HepG2 (cell line): ENCODE data around the gene CLPTM1L. TPM values are rescaled to one million over a fixed set of nuclear protein-coding genes. Genes with fewer than 3 reads are reported as not detected.
A peak's percentile ranks its signal among the peaks of the same experiment; 100 is the strongest.

ENCODE experiments used
- DNMT1 ChIP-seq: sonication (generic); formaldehyde crosslinking; IDR thresholded peaks from 2 replicates; pipeline ENCODE4 v1.5.1; 2020; ENCODE audit warnings: mild to moderate bottlenecking, missing genetic modification reagents
- DNMT3B ChIP-seq: conservative IDR thresholded peaks from 2 replicates; pipeline ENCODE4 v1.6.1; 2016; ENCODE audit warnings: missing biosample characterization, control low read depth
- EP300 ChIP-seq, 3 experiments: sonication (generic) in 1 of 3; formaldehyde crosslinking in 1 of 3; IDR thresholded peaks; 2 replicates each; pipeline versions ENCODE4 v1.5.1 to v1.6.1; 2011 to 2020; ENCODE audit warnings: low read depth in 2 of 3, low read length in 2 of 3, borderline replicate concordance in 1 of 3, improper control_type of control experiment in 1 of 3, mild to moderate bottlenecking in 1 of 3, missing genetic modification reagents in 1 of 3, moderate library complexity in 1 of 3
- GATAD1 ChIP-seq: IDR thresholded peaks from 2 replicates; pipeline ENCODE4 v1.6.1; 2016; ENCODE audit warnings: missing genetic modification reagents, missing compliant biosample characterization
- IKZF1 ChIP-seq: fragments of 450-650 bp; IDR thresholded peaks from 2 replicates; pipeline ENCODE4 v1.7.1; 2016
- KMT2A ChIP-seq: sonication (generic); formaldehyde crosslinking; IDR thresholded peaks from 2 replicates; pipeline ENCODE4 v1.4.0; 2020; ENCODE audit warnings: missing genetic modification reagents
- NFATC3 ChIP-seq: sonication (generic); formaldehyde crosslinking; IDR thresholded peaks from 2 replicates; pipeline ENCODE4 v1.5.1; 2020; ENCODE audit warnings: mild to moderate bottlenecking, missing genetic modification reagents
- NFKBIZ ChIP-seq: IDR thresholded peaks from 2 replicates; pipeline ENCODE4 v1.6.1; 2018; ENCODE audit warnings: missing genetic modification reagents, missing compliant biosample characterization
- NFRKB ChIP-seq: fragments of 450-650 bp; IDR thresholded peaks from 2 replicates; pipeline ENCODE4 v1.6.1; 2017
- NFYB ChIP-seq: sonication (generic); formaldehyde crosslinking; IDR thresholded peaks from 2 replicates; pipeline ENCODE4 v1.4.0; 2020; ENCODE audit warnings: missing genetic modification reagents
- PHF21A ChIP-seq: sonication (generic); formaldehyde crosslinking; IDR thresholded peaks from 2 replicates; pipeline ENCODE4 v1.5.0; 2020; ENCODE audit warnings: mild to moderate bottlenecking, missing genetic modification reagents
- TGIF2 ChIP-seq: IDR thresholded peaks from 2 replicates; pipeline ENCODE4 v1.6.1; 2016; ENCODE audit warnings: control low read depth, missing compliant biosample characterization
- ZBTB1 ChIP-seq: sonication (generic); formaldehyde crosslinking; IDR thresholded peaks from 2 replicates; pipeline ENCODE4 v1.4.0; 2020; ENCODE audit warnings: missing genetic modification reagents, borderline replicate concordance
- ZNF136 ChIP-seq: sonication (generic); formaldehyde crosslinking; IDR thresholded peaks from 2 replicates; pipeline ENCODE4 v1.8.1; 2022; ENCODE audit warnings: low read depth, mild to moderate bottlenecking, moderate library complexity, missing genetic modification reagents
- ZNF274 ChIP-seq: sonication (generic); formaldehyde crosslinking; IDR thresholded peaks from 2 replicates; pipeline ENCODE4 v1.5.1; 2020; ENCODE audit warnings: mild to moderate bottlenecking, missing genetic modification reagents
- ZNF34 ChIP-seq: sonication (generic); formaldehyde crosslinking; IDR thresholded peaks from 2 replicates; pipeline ENCODE4 v1.4.0; 2020; ENCODE audit warnings: mild to moderate bottlenecking, missing genetic modification reagents, borderline replicate concordance
- ZNF431 ChIP-seq: sonication (generic); formaldehyde crosslinking; IDR thresholded peaks from 2 replicates; pipeline ENCODE4 v1.9.0; 2022; ENCODE audit warnings: missing genetic modification reagents, low read depth, mild to moderate bottlenecking, borderline replicate concordance
- ZNF567 ChIP-seq: sonication (generic); formaldehyde crosslinking; IDR thresholded peaks from 2 replicates; pipeline ENCODE4 v1.8.1; 2023; ENCODE audit warnings: mild to moderate bottlenecking, missing genetic modification reagents, borderline replicate concordance
- polyA plus RNA-seq, 8 experiments: library from polyadenylated mRNA; depleted of rRNA in 3 of 8; stranded (reverse) in 7 of 8; unstranded in 1 of 8; fragments of >200 nt; fragmentation: Illumina TruSeq in 4 of 8; extraction: Trizol in 4 of 8; gene quantifications; 2 replicates each; pipeline versions ENCODE4 v1.2.1 to v1.2.3, GENCODE V29; 2011 to 2016; ENCODE audit warnings: low read depth in 4 of 8, missing spikeins in 1 of 8, mixed read lengths in 1 of 8; ENCODE audit not compliant: insufficient read depth in 1 of 8
- total RNA-seq, 5 experiments: library from RNA; depleted of rRNA; stranded (reverse); fragments of >200 nt; fragmentation: Illumina TruSeq; extraction: Trizol; gene quantifications; 2 replicates each; pipeline ENCODE4 v1.2.3, GENCODE V29; 2016; ENCODE audit warnings: low read depth in 1 of 5
- TF ChIP-seq, protein P1 (sequence below): sonication (generic); formaldehyde crosslinking; IDR thresholded peaks from 2 replicates; pipeline ENCODE4 v1.5.0; 2020; ENCODE audit warnings: mild to moderate bottlenecking, missing genetic modification reagents
- TF ChIP-seq, protein P2 (sequence below): sonication (generic); formaldehyde crosslinking; IDR thresholded peaks from 2 replicates; pipeline ENCODE4 v1.5.0; 2020; ENCODE audit warnings: mild to moderate bottlenecking, missing genetic modification reagents, moderate library complexity
- TF ChIP-seq, protein P3 (sequence below): IDR thresholded peaks from 2 replicates; pipeline ENCODE4 v1.6.1; 2016; ENCODE audit warnings: missing compliant biosample characterization, missing genetic modification reagents, borderline replicate concordance
- TF ChIP-seq, protein P4 (sequence below): sonication (generic); formaldehyde crosslinking; IDR thresholded peaks from 2 replicates; pipeline ENCODE4 v1.4.0; 2020; ENCODE audit warnings: missing genetic modification reagents

Gene CLPTM1L
- total and polyA plus RNA-seq, 2 of the 13 experiments (the other 11 are each of a cell fraction or from before 2014, with no cell fraction given), result 80.3 to 124 TPM

DNA sequence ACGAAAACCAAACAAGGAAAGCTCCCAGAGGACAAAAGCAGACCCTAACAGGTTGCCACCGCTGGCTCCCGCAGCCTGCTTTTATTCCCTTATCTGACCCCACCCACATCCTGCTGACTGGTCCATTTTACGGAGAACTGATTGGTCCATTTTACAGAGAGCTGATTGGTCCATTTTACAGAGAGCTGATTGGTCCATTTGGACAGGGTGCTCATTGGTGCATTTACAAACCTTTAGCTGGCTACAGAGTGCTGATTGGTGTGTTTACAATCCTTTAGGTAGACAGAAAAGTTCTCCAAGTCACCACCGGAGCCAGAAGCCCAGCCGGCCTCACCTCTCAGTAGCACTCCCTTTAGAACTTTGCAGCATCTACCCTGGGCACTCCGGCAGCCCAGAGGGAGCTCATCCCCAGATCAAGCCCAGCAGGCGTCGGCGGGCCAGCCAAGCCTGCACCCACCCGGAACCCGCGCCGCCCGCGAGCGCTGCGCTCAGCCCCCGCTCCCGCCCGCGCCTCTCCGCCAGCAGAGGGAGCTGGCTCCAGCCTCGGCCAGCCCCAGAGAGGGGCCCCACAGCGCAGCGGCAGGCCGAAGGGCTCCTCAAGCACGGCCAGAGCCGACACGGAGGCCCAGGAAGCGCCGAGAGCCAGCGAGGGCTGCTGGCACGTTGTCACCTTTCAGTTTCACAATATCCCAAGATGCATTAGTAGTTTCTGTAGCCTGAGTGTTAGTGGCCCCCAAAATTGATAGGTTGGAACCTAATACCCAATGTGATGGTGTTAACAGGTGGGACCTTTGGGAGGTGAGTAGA, 35.3 kb upstream of the CLPTM1L start (continued):
- TF ChIP-seq NFKBIZ (CRISPR knock-in tag) (no peak), IKZF1 (no peak), TGIF2 (CRISPR knock-in tag) (no peak), ZNF567 (CRISPR knock-in tag) (no peak), ZNF431 (CRISPR knock-in tag) (peak; percentile 53; the same call in 1 of the 2 replicates), ZBTB1 (CRISPR knock-in tag) (no peak), GATAD1 (CRISPR knock-in tag) (no peak), ZNF274 (CRISPR knock-in tag) (0 out of 2 replicates have a peak, but pooled peaks have one; percentile 36), NFRKB (no peak), ZNF136 (CRISPR knock-in tag) (no peak), KMT2A (CRISPR knock-in tag) (no peak), NFYB (CRISPR knock-in tag) (peak; percentile 50), DNMT1 (no peak), NFATC3 (CRISPR knock-in tag) (no peak), EP300 (IDR thresholded peaks at IDR 0.05; ENCODE audit: low read depth in 2 of 2, low read length in 2 of 2) (no peak), EP300 (CRISPR knock-in tag; IDR thresholded peaks at IDR 0.05; ENCODE audit: borderline replicate concordance) (no peak), PHF21A (CRISPR knock-in tag) (peak; percentile 53; the same call in 1 of the 2 replicates), ZNF34 (CRISPR knock-in tag) (no peak), DNMT3B (no peak)
- TF ChIP-seq, protein P1, sequence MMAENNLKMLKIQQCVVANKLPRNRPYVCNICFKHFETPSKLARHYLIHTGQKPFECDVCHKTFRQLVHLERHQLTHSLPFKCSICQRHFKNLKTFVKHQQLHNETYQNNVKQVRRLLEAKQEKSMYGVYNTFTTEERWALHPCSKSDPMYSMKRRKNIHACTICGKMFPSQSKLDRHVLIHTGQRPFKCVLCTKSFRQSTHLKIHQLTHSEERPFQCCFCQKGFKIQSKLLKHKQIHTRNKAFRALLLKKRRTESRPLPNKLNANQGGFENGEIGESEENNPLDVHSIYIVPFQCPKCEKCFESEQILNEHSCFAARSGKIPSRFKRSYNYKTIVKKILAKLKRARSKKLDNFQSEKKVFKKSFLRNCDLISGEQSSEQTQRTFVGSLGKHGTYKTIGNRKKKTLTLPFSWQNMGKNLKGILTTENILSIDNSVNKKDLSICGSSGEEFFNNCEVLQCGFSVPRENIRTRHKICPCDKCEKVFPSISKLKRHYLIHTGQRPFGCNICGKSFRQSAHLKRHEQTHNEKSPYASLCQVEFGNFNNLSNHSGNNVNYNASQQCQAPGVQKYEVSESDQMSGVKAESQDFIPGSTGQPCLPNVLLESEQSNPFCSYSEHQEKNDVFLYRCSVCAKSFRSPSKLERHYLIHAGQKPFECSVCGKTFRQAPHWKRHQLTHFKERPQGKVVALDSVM (CRISPR knock-in tag), result no peak
- TF ChIP-seq, protein P2, sequence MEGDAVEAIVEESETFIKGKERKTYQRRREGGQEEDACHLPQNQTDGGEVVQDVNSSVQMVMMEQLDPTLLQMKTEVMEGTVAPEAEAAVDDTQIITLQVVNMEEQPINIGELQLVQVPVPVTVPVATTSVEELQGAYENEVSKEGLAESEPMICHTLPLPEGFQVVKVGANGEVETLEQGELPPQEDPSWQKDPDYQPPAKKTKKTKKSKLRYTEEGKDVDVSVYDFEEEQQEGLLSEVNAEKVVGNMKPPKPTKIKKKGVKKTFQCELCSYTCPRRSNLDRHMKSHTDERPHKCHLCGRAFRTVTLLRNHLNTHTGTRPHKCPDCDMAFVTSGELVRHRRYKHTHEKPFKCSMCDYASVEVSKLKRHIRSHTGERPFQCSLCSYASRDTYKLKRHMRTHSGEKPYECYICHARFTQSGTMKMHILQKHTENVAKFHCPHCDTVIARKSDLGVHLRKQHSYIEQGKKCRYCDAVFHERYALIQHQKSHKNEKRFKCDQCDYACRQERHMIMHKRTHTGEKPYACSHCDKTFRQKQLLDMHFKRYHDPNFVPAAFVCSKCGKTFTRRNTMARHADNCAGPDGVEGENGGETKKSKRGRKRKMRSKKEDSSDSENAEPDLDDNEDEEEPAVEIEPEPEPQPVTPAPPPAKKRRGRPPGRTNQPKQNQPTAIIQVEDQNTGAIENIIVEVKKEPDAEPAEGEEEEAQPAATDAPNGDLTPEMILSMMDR (CRISPR knock-in tag), result peak; percentile 80
- TF ChIP-seq, protein P3, sequence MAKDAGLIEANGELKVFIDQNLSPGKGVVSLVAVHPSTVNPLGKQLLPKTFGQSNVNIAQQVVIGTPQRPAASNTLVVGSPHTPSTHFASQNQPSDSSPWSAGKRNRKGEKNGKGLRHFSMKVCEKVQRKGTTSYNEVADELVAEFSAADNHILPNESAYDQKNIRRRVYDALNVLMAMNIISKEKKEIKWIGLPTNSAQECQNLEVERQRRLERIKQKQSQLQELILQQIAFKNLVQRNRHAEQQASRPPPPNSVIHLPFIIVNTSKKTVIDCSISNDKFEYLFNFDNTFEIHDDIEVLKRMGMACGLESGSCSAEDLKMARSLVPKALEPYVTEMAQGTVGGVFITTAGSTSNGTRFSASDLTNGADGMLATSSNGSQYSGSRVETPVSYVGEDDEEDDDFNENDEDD (CRISPR knock-in tag), result peak; percentile 42; the same call in 1 of the 2 replicates
- TF ChIP-seq, protein P4, sequence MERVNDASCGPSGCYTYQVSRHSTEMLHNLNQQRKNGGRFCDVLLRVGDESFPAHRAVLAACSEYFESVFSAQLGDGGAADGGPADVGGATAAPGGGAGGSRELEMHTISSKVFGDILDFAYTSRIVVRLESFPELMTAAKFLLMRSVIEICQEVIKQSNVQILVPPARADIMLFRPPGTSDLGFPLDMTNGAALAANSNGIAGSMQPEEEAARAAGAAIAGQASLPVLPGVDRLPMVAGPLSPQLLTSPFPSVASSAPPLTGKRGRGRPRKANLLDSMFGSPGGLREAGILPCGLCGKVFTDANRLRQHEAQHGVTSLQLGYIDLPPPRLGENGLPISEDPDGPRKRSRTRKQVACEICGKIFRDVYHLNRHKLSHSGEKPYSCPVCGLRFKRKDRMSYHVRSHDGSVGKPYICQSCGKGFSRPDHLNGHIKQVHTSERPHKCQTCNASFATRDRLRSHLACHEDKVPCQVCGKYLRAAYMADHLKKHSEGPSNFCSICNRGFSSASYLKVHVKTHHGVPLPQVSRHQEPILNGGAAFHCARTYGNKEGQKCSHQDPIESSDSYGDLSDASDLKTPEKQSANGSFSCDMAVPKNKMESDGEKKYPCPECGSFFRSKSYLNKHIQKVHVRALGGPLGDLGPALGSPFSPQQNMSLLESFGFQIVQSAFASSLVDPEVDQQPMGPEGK (CRISPR knock-in tag), result peak; percentile 68
